IMR-90 (cell line): ENCODE results near the gene LPA. TPM values are rescaled to one million over a fixed set of nuclear protein-coding genes. Genes with fewer than 3 reads are reported as not detected.

ENCODE experiments used
- ATAC-seq: fragments of 200-7000 bp; cut with Tn5 transposase; 2 replicates; pipeline ENCODE4 v1.9.1; 2020; ENCODE audit warnings: low read depth, mild to moderate bottlenecking, moderate library complexity
- BruUV-seq: library from RNA; stranded (reverse); fragments of 400-500 nt; replicated peaks from 2 replicates; lab custom pipeline; 2021; lab: Mats Ljungman, UMichigan
- CTCF ChIA-PET: fragments of 300-600 bp; formaldehyde crosslinking; extraction: SDS; loops from one replicate; lab custom pipeline; 2021; ENCODE audit warnings: antibody characterized with exemption; lab: Yijun Ruan, JAX
- POLR2A ChIA-PET: fragments of 300-600 bp; sonication (Branson Sonifier 250); formaldehyde crosslinking; loops from one replicate; lab custom pipeline; 2022; ENCODE audit warnings: antibody characterized with exemption; ENCODE audit not compliant: unreplicated experiment; lab: Charles Lee
- DNase-seq: peaks from one replicate; pipeline ENCODE4 v3.0.0; 2013
- H2AFZ ChIP-seq: replicated peaks from 2 replicates; pipeline ENCODE3; 2013; ENCODE audit warnings: low read length, mild to moderate bottlenecking; ENCODE audit not compliant: poor library complexity
- H2AK5ac ChIP-seq: 2 replicates; pipeline ENCODE4 v1.6.1; 2013; ENCODE audit warnings: low read depth, low read length, inconsistent platforms
- H2AK9ac ChIP-seq: replicated peaks from 2 replicates; pipeline ENCODE3; 2013; ENCODE audit warnings: mild to moderate bottlenecking, low read depth, low read length, moderate library complexity; ENCODE audit not compliant: poor library complexity
- H2BK120ac ChIP-seq: 2 replicates; pipeline ENCODE4 v1.6.1; 2013; ENCODE audit warnings: low read depth, low read length, inconsistent platforms
- H2BK15ac ChIP-seq: 3 replicates; pipeline ENCODE4 v1.6.1; 2013; ENCODE audit warnings: low read depth, low read length, inconsistent platforms
- H2BK20ac ChIP-seq: 2 replicates; pipeline ENCODE4 v1.6.1; 2013; ENCODE audit warnings: low read depth, mild to moderate bottlenecking, inconsistent platforms, low read length, moderate library complexity
- H2BK5ac ChIP-seq: 2 replicates; pipeline ENCODE4 v1.6.1; 2013; ENCODE audit warnings: mild to moderate bottlenecking, low read depth, low read length, inconsistent platforms; ENCODE audit not compliant: poor library complexity, severe bottlenecking
- H3K14ac ChIP-seq: replicated peaks from 2 replicates; pipeline ENCODE4 v1.6.1; 2013; ENCODE audit warnings: low read depth, low read length, inconsistent platforms
- H3K18ac ChIP-seq: 2 replicates; pipeline ENCODE4 v1.6.1; 2013; ENCODE audit warnings: low read depth, low read length, control low read depth
- H3K23ac ChIP-seq: 2 replicates; pipeline ENCODE4 v1.6.1; 2013; ENCODE audit warnings: low read depth, low read length, inconsistent platforms
- H3K27ac ChIP-seq: 2 replicates; pipeline ENCODE4 v1.5.1; 2013; ENCODE audit warnings: mild to moderate bottlenecking, control low read depth, low read length; ENCODE audit not compliant: insufficient read depth
- H3K27me3 ChIP-seq: 2 replicates; pipeline ENCODE4 v1.6.1; 2013; ENCODE audit warnings: low read length; ENCODE audit not compliant: control insufficient read depth, insufficient read depth
- H3K36me3 ChIP-seq: 2 replicates; pipeline ENCODE4 v1.6.1; 2013; ENCODE audit warnings: low read length, mixed read lengths; ENCODE audit not compliant: control insufficient read depth, insufficient read depth
- H3K4ac ChIP-seq: 2 replicates; pipeline ENCODE4 v1.6.1; 2013; ENCODE audit warnings: low read depth, low read length, inconsistent platforms
- H3K4me1 ChIP-seq: 2 replicates; pipeline ENCODE4 v1.6.1; 2013; ENCODE audit warnings: low read length, mixed read lengths; ENCODE audit not compliant: control insufficient read depth, insufficient read depth
- H3K4me2 ChIP-seq: 2 replicates; pipeline ENCODE4 v1.6.1; 2013; ENCODE audit warnings: low read depth, mild to moderate bottlenecking, control low read depth, low read length, moderate library complexity
- H3K4me3 ChIP-seq: 2 replicates; pipeline ENCODE4 v1.5.1; 2013; ENCODE audit warnings: low read depth, mild to moderate bottlenecking, control low read depth, low read length, moderate library complexity; ENCODE audit not compliant: insufficient read depth
- H3K56ac ChIP-seq: 2 replicates; pipeline ENCODE4 v1.6.1; 2013; ENCODE audit warnings: low read length, inconsistent platforms; ENCODE audit not compliant: insufficient read depth; ENCODE audit errors: extremely low read depth
- H3K79me1 ChIP-seq, 2 experiments: 2 replicates each; pipeline ENCODE4 v1.6.1; 2013; ENCODE audit warnings: low read length in 2 of 2, inconsistent platforms in 1 of 2, low read depth in 1 of 2
- H3K9ac ChIP-seq: 2 replicates; pipeline ENCODE4 v1.6.1; 2013; ENCODE audit warnings: low read depth, low read length, control low read depth
- H3K9me1 ChIP-seq: 2 replicates; pipeline ENCODE4 v1.6.1; 2013; ENCODE audit warnings: low read length, inconsistent platforms; ENCODE audit not compliant: insufficient read depth
- H3K9me3 ChIP-seq: 2 replicates; pipeline ENCODE4 v1.6.1; 2013; ENCODE audit warnings: low read length; ENCODE audit not compliant: control insufficient read depth, insufficient read depth
- H4K20me1 ChIP-seq: 2 replicates; pipeline ENCODE4 v1.6.1; 2013; ENCODE audit warnings: low read length, inconsistent platforms; ENCODE audit not compliant: insufficient read depth
- H4K5ac ChIP-seq: 2 replicates; pipeline ENCODE4 v1.6.1; 2013; ENCODE audit warnings: mild to moderate bottlenecking, low read depth, low read length, control low read depth
- H4K8ac ChIP-seq, 2 experiments: 2 replicates each; pipeline ENCODE4 v1.6.1; 2013; ENCODE audit warnings: low read depth in 2 of 2, low read length in 2 of 2, control low read depth in 1 of 2, inconsistent platforms in 1 of 2
- H4K91ac ChIP-seq: 2 replicates; pipeline ENCODE4 v1.6.1; 2013; ENCODE audit warnings: low read depth, low read length, inconsistent platforms; ENCODE audit not compliant: insufficient read depth
- BHLHE40 ChIP-seq: fragments of 150-350 bp; IDR thresholded peaks from 2 replicates; pipeline ENCODE4 v1.6.1; 2016; ENCODE audit warnings: mild to moderate bottlenecking, low read depth, low read length
- CEBPB ChIP-seq: IDR thresholded peaks from 2 replicates; pipeline ENCODE4 v1.6.1; 2012; ENCODE audit warnings: low read depth, low read length, improper control_type of control experiment
- CHD1 ChIP-seq: IDR thresholded peaks from 2 replicates; pipeline ENCODE4 v1.6.1; 2012; ENCODE audit warnings: low read depth, low read length, improper control_type of control experiment
- ELK1 ChIP-seq: fragments of 150-350 bp; IDR thresholded peaks from 2 replicates; pipeline ENCODE4 v1.6.1; 2016; ENCODE audit warnings: low read depth, mild to moderate bottlenecking, low read length, moderate library complexity, borderline replicate concordance
- FOS ChIP-seq: fragments of 150-350 bp; IDR thresholded peaks from 2 replicates; pipeline ENCODE4 v1.6.1; 2016; ENCODE audit warnings: low read depth, low read length
- MAFK ChIP-seq: IDR thresholded peaks from 2 replicates; pipeline ENCODE4 v1.6.1; 2012; ENCODE audit warnings: low read depth, low read length, improper control_type of control experiment
- MAZ ChIP-seq: IDR thresholded peaks from 2 replicates; pipeline ENCODE4 v1.6.1; 2012; ENCODE audit warnings: low read depth, mild to moderate bottlenecking, low read length, improper control_type of control experiment, moderate library complexity, borderline replicate concordance
- MXI1 ChIP-seq: IDR thresholded peaks from 2 replicates; pipeline ENCODE4 v1.6.1; 2012; ENCODE audit warnings: low read depth, mild to moderate bottlenecking, low read length, moderate library complexity, borderline replicate concordance
- NFE2L2 ChIP-seq: fragments of 150-350 bp; IDR thresholded peaks from 2 replicates; pipeline ENCODE4 v1.6.1; 2016; ENCODE audit warnings: low read depth, mild to moderate bottlenecking, low read length
- POLR2A ChIP-seq: IDR thresholded peaks from 2 replicates; pipeline ENCODE4 v1.6.1; 2012; ENCODE audit warnings: mild to moderate bottlenecking, low read depth, low read length
- RAD21 ChIP-seq: IDR thresholded peaks from 2 replicates; pipeline ENCODE4 v1.6.1; 2012; ENCODE audit warnings: low read length, improper control_type of control experiment
- RCOR1 ChIP-seq: IDR thresholded peaks from 2 replicates; pipeline ENCODE4 v1.6.1; 2012; ENCODE audit warnings: mild to moderate bottlenecking, low read length, improper control_type of control experiment; ENCODE audit not compliant: insufficient replicate concordance
- RFX5 ChIP-seq: IDR thresholded peaks from 2 replicates; pipeline ENCODE4 v1.8.0; 2012; ENCODE audit warnings: low read depth, mild to moderate bottlenecking, low read length, moderate library complexity
- SMC3 ChIP-seq: fragments of 150-350 bp; IDR thresholded peaks from 2 replicates; pipeline ENCODE4 v1.6.1; 2016; ENCODE audit warnings: low read depth, mild to moderate bottlenecking, antibody characterized with exemption, low read length, moderate library complexity
- USF2 ChIP-seq: fragments of 150-350 bp; IDR thresholded peaks from 2 replicates; pipeline ENCODE4 v1.6.1; 2017; ENCODE audit warnings: mild to moderate bottlenecking, antibody characterized with exemption, low read length, low read depth
- WGBS, 2 experiments: methylation state at CpG; one replicate each; pipeline versions ENCODE4 v1.1.5 to v1.1.7; 2013; ENCODE audit warnings: missing lambda C conversion rate in 2 of 2; ENCODE audit not compliant: insufficient read length in 1 of 2; ENCODE audit errors: extremely low coverage in 2 of 2; 5-methylcytosine and 5-hydroxymethylcytosine counted together
- dilution Hi-C: fragments of 300-500 bp; cut with HindIII; formaldehyde crosslinking; loops from one replicate; pipeline ENCODE4 v1.14.3; 2018; ENCODE audit warnings: low sequenced_read_pairs; ENCODE audit not compliant: unreplicated experiment
- in situ Hi-C: fragments of 300-500 bp; cut with MboI; formaldehyde crosslinking; loops from 3 replicates; pipeline ENCODE4 v1.14.3; 2019; ENCODE audit warnings: low sequenced_read_pairs, inconsistent platforms, mixed read lengths
- intact Hi-C: fragments of 100-400 bp; cut with micrococcal nuclease; formaldehyde crosslinking; loops from 2 replicates; pipeline ENCODE4 v1.10.0; 2022
- polyA plus RNA-seq, 3 experiments: library from polyadenylated mRNA; depleted of rRNA; stranded (reverse); fragments of >200 nt; gene quantifications; 2 replicates each; pipeline ENCODE4 v1.2.3, GENCODE V29; 2012; ENCODE audit warnings: low replicate concordance in 1 of 3
- total RNA-seq: library from RNA; depleted of rRNA; stranded (reverse); fragments of >200 nt; gene quantifications from 2 replicates; pipeline ENCODE4 v1.2.3, GENCODE V29; 2012
- TF ChIP-seq, protein P1 (sequence below): conservative IDR thresholded peaks from 2 replicates; pipeline ENCODE4 v1.5.1; 2012; ENCODE audit warnings: mild to moderate bottlenecking, low read depth, low read length, improper control_type of control experiment

Gene LPA
- total and polyA plus RNA-seq, 2 of the 4 experiments (the other 2 are of a cell fraction) = not detected

GRCh38 chr6:160489091-160489490, 175.0 kb downstream of the LPA start:
- dilution Hi-C loops = no loop called here
- Histone ChIP-seq H3K9me3 (no peaks in the 10 kb centered on the region), H2AK5ac (no peak overlapping the region), H3K27ac (no peak overlapping the region), H3K27me3 (no peaks in the 10 kb centered on the region), H2BK15ac (no peak overlapping the region), H3K56ac (no peak overlapping the region), H2AK9ac (no peak overlapping the region), H3K36me3 (no peaks in the 10 kb centered on the region), H3K4me2 (no peak overlapping the region), H4K91ac (no peak overlapping the region), H2BK20ac (no peak overlapping the region), H4K8ac (no peak overlapping the region), H3K9me1 (no peaks in the 10 kb centered on the region), H3K9ac (no peak overlapping the region), H3K4ac (no peak overlapping the region), H2BK120ac (no peak overlapping the region), H4K20me1 (no peaks in the 10 kb centered on the region), H3K4me1 (no peaks in the 10 kb centered on the region), H2AFZ (no peak overlapping the region), H3K18ac (no peak overlapping the region), H2BK5ac (no peak overlapping the region), H3K14ac (no peak overlapping the region), H3K4me3 (no peak overlapping the region), H3K23ac (no peak overlapping the region), H4K5ac (no peak overlapping the region), H3K79me1 (no peaks in the 10 kb centered on the region)
- no peak for TF ChIP-seq MXI1
- TF ChIP-seq RCOR1 = no peak
- TF ChIP-seq FOS = no peak
- TF ChIP-seq SMC3 = no peak
- TF ChIP-seq NFE2L2 = no peak
- TF ChIP-seq CEBPB = no peak
- no peak for TF ChIP-seq RAD21
- no peak for TF ChIP-seq CHD1
- TF ChIP-seq, protein P1, sequence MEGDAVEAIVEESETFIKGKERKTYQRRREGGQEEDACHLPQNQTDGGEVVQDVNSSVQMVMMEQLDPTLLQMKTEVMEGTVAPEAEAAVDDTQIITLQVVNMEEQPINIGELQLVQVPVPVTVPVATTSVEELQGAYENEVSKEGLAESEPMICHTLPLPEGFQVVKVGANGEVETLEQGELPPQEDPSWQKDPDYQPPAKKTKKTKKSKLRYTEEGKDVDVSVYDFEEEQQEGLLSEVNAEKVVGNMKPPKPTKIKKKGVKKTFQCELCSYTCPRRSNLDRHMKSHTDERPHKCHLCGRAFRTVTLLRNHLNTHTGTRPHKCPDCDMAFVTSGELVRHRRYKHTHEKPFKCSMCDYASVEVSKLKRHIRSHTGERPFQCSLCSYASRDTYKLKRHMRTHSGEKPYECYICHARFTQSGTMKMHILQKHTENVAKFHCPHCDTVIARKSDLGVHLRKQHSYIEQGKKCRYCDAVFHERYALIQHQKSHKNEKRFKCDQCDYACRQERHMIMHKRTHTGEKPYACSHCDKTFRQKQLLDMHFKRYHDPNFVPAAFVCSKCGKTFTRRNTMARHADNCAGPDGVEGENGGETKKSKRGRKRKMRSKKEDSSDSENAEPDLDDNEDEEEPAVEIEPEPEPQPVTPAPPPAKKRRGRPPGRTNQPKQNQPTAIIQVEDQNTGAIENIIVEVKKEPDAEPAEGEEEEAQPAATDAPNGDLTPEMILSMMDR = no peak
- TF ChIP-seq ELK1 = no peak
- no peak for TF ChIP-seq BHLHE40
- no peak for TF ChIP-seq MAFK
- TF ChIP-seq RFX5 = no peak
- no peak for TF ChIP-seq MAZ
- no peak for TF ChIP-seq USF2
- TF ChIP-seq POLR2A = no peak
- no peak for ATAC-seq
- DNase-seq = no peak
- intact Hi-C loops = no loop called here
- BruUV-seq = no TSS peak
- no CpG with 5 or more reads among the region's 1 CpG for WGBS, 2 experiments
- POLR2A ChIA-PET = no interaction called here
- in situ Hi-C loops = no loop called here
- CTCF ChIA-PET = no interaction called here
